HL-60 (cell line): ENCODE data around the gene MAD1L1.

Experiments used
- DNase-seq, 2 experiments: peaks; one replicate each; pipeline ENCODE4 v3.0.0-alpha.2; 2010 to 2020; ENCODE audit warnings: low read depth in 1 of 2, low spot score in 1 of 2
- H3K27ac ChIP-seq: fragments of 250-450 bp; sonication (Bioruptor Pico); replicated peaks from 2 replicates; pipeline ENCODE4 v1.5.1; 2020; ENCODE audit warnings: mild to moderate bottlenecking, moderate library complexity
- H3K27me3 ChIP-seq: fragments of 250-450 bp; sonication (Bioruptor Pico); 2 replicates; pipeline ENCODE4 v1.5.1; 2021; ENCODE audit warnings: mild to moderate bottlenecking, moderate library complexity; ENCODE audit not compliant: insufficient read depth, poor library complexity, severe bottlenecking
- H3K4me3 ChIP-seq: replicated peaks from 2 replicates; pipeline ENCODE4 v1.5.1; 2011; ENCODE audit warnings: mild to moderate bottlenecking, control low read depth, low read length; ENCODE audit not compliant: insufficient read depth
- CTCF ChIP-seq: IDR thresholded peaks from one replicate; pipeline ENCODE4 v1.5.1; 2011; ENCODE audit warnings: low read length, control low read depth, inconsistent platforms; ENCODE audit not compliant: insufficient read depth
- GABPA ChIP-seq: IDR thresholded peaks from 2 replicates; pipeline ENCODE4 v1.6.1; 2012; ENCODE audit warnings: low read depth
- POLR2AphosphoS5 ChIP-seq: IDR thresholded peaks from 2 replicates; pipeline ENCODE4 v1.6.1; 2012; ENCODE audit warnings: low read depth
- SPI1 ChIP-seq: IDR thresholded peaks from 2 replicates; pipeline ENCODE4 v1.6.1; 2012; ENCODE audit warnings: low read depth, mild to moderate bottlenecking, borderline replicate concordance
- TF ChIP-seq, protein P1 (sequence below): IDR thresholded peaks from 2 replicates; pipeline ENCODE4 v1.6.1; 2012; ENCODE audit warnings: low read depth; ENCODE audit not compliant: insufficient replicate concordance

The MAD1L1 gene

DNA sequence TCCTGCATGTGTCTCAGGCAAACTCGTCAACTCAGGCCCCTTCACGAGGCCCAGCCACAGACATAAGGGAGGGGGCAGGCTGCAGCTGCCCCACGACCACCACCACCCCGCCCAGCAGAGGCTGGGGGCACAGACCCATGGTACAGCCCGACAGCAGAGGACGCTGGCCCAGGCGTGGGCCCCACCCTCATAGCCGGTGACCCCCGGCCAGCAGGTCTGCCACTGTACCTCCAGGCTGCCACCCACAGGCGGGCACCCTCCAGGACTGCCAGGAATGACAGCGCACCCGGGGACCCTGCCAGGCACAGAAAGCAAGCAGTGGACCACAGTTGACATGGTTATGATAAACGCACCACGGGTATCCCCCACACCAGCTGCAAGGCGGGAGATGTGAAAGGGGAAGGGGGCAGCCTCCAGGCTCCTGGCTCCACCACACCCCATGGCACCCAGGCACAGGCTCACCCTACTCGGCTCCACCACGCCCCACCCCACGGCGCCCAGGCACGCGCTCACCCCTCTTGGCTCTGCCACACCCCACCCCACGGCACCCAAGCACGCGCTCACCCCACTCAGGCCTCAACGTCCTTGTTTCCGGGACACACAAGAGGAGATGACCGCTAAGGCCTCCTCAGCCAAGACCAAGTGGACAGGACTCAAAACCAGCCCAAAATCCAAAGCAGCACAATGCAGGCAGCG, 135.9 kb downstream of the MAD1L1 start:
- Histone ChIP-seq H3K27me3 (no peaks in the 10 kb centered on the region), H3K27ac (no peak overlapping the region), H3K4me3 (no peak overlapping the region)
- DNase-seq: no peak
- TF ChIP-seq, protein P1, sequence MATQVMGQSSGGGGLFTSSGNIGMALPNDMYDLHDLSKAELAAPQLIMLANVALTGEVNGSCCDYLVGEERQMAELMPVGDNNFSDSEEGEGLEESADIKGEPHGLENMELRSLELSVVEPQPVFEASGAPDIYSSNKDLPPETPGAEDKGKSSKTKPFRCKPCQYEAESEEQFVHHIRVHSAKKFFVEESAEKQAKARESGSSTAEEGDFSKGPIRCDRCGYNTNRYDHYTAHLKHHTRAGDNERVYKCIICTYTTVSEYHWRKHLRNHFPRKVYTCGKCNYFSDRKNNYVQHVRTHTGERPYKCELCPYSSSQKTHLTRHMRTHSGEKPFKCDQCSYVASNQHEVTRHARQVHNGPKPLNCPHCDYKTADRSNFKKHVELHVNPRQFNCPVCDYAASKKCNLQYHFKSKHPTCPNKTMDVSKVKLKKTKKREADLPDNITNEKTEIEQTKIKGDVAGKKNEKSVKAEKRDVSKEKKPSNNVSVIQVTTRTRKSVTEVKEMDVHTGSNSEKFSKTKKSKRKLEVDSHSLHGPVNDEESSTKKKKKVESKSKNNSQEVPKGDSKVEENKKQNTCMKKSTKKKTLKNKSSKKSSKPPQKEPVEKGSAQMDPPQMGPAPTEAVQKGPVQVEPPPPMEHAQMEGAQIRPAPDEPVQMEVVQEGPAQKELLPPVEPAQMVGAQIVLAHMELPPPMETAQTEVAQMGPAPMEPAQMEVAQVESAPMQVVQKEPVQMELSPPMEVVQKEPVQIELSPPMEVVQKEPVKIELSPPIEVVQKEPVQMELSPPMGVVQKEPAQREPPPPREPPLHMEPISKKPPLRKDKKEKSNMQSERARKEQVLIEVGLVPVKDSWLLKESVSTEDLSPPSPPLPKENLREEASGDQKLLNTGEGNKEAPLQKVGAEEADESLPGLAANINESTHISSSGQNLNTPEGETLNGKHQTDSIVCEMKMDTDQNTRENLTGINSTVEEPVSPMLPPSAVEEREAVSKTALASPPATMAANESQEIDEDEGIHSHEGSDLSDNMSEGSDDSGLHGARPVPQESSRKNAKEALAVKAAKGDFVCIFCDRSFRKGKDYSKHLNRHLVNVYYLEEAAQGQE: no peak
- TF ChIP-seq POLR2AphosphoS5 (no peak), GABPA (no peak), SPI1 (no peak), CTCF (no peak)

GRCh38 chr7:2095436-2095835, 137.3 kb downstream of the MAD1L1 start:
- no peaks in the 10 kb centered on the region for H3K27me3 ChIP-seq
- no peak for DNase-seq
- TF ChIP-seq POLR2AphosphoS5 (no peak), GABPA (no peak), SPI1 (peak; percentile 14; the same call in 1 of the 2 replicates), CTCF (no peak)
- TF ChIP-seq, protein P1: no peak
- H3K4me3 ChIP-seq: no peak overlapping the region
- no peak overlapping the region for H3K27ac ChIP-seq

DNA sequence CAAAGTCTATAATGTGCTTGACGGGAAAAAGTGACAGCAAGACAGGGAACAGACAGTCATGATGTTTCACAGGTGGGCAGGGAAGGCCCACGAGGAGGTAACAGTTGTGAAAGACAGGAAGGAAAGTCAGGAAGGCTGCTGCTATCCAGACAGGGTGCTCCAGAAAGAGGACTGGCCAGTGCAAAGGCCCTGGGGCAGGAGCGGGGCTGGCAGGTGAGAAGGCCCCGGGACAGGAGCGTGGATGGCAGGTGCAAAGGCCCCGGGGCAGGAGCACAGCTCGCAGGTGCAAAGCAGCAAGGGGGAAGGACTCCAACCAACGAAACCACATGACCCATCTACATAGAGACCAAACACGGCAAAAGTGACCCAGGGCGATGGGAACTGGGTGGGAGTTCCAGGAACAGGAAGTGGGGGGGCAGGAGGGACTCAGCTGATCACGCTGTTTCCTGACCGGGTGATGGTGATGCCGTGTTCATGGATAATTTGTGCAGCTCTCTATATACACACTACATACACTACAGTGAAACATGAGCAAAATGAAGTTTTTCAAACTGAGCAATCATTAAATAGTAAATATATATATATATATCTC, 138.2 kb downstream of the MAD1L1 start:
- H3K27ac ChIP-seq: no peak overlapping the region
- H3K4me3 ChIP-seq: no peak overlapping the region
- no peaks in the 10 kb centered on the region for H3K27me3 ChIP-seq
- TF ChIP-seq GABPA (no peak), SPI1 (no peak), POLR2AphosphoS5 (no peak), CTCF (no peak)
- TF ChIP-seq, protein P1: no peak
- DNase-seq: no peak
